Measurements from ENCODE around the gene JAKMIP1. TPM values are rescaled to one million over a fixed set of nuclear protein-coding genes. Genes with fewer than 3 reads are reported as not detected.
A peak's percentile ranks its signal among the peaks of the same experiment; 100 is the strongest.
"Not testable (repeated sequence)": the region's sequence is repeated elsewhere in the genome, so short reads cannot be mapped to it uniquely, and the experiment has no call there.

Gene JAKMIP1
- total RNA-seq, 4 donors from 2014 or later = not detected

DNA sequence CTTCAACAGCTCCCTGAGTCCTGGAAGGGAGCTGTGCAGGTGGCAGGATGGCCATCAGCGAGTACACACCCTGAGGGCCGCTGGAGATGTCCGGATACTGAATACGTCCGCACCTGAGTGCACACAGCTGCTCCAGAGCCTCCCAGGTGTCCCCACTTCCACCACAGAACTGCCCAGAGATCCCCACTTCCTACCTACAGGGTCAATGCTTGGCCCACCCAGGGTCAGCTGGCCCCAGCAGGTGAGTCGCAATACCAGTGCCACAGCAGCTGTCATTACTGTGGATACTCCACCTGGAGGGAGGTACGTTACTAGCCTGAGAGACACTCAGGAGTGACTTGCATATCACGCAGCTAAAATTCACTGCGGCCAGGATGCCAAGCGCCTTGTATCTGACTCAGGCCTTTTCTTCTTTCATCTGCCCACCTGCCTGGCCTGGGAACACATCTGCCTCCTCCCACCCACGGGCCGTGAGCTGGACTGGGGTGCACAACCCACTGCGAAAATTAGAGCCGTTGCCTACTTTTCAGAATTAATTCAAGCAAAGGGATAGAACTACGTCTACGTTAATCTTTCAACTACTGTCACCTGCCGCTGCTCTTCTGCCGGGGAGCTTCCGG lies 191.5 kb downstream of the JAKMIP1 start:
- WGBS, 2 donors = 72 to 74% methylated on average over 19 of the region's 19 CpGs
- H3K4me3 ChIP-seq (ENCODE audit: low read depth, poor library complexity, severe bottlenecking) = no peak overlapping the region
- TF ChIP-seq POLR2A (IDR thresholded peaks at IDR 0.05) = no peak
- TF ChIP-seq, protein P1, sequence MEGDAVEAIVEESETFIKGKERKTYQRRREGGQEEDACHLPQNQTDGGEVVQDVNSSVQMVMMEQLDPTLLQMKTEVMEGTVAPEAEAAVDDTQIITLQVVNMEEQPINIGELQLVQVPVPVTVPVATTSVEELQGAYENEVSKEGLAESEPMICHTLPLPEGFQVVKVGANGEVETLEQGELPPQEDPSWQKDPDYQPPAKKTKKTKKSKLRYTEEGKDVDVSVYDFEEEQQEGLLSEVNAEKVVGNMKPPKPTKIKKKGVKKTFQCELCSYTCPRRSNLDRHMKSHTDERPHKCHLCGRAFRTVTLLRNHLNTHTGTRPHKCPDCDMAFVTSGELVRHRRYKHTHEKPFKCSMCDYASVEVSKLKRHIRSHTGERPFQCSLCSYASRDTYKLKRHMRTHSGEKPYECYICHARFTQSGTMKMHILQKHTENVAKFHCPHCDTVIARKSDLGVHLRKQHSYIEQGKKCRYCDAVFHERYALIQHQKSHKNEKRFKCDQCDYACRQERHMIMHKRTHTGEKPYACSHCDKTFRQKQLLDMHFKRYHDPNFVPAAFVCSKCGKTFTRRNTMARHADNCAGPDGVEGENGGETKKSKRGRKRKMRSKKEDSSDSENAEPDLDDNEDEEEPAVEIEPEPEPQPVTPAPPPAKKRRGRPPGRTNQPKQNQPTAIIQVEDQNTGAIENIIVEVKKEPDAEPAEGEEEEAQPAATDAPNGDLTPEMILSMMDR (IDR thresholded peaks at IDR 0.05) = no peak
- no peak for DNase-seq (ENCODE audit: low spot score in 2 of 2)
- intact Hi-C loops (cut with DNase I; ENCODE audit: low total_unique reads) = no loop called here

DNA sequence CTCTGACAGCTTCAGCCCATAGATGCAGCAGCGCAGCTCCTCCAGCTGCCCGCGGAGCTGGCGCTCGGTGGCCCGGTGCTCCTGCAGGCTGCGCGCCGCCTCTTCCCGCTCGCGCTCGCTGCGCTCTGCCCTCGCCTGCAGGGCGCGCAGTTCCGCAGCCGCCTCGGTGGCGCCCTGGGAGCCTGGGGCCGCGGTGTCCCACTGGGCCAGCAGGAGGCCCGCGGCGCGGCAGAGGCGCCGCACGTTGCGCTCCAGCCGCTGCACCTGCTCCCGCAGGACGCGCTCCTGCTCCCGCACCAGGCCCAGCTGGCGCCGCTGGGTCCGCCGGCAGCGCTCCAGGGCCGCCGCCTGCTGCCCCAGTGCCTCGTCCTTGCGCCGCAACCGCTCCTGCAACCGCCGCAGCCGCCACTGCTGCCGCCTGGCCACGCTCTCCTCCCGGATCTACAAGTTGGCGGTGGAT lies 192.2 kb downstream of the JAKMIP1 start:
- H3K4me3 ChIP-seq (ENCODE audit: low read depth, poor library complexity, severe bottlenecking) = no peak overlapping the region
- 10 to 43% methylated on average over 25 to 34 of the region's 54 CpGs for WGBS, 2 donors
- TF ChIP-seq, protein P1 (IDR thresholded peaks at IDR 0.05) = no peak
- TF ChIP-seq POLR2A (IDR thresholded peaks at IDR 0.05) = no peak
- intact Hi-C loops (cut with DNase I; ENCODE audit: low total_unique reads) = no loop called here
- no peak for DNase-seq (ENCODE audit: low spot score in 2 of 2)

DNA sequence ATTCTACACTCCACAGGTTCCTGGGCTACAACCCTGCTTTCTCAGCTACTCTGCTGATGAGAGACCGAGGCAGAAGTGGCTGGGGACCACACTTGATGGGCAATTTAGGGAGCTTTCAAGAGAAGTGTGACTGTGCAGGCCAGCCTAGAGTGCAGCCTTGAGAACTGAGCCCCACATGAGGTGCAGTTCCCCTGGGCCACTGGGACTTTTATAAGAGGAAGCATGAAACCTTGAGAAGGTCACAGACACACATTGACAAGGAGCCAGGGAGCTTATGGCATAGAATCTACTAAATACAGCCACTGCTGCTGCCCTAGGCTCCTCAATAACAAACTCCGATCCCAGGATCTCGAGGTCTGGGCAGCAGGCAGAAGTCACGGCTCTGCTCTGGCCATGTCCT lies 195.2 kb downstream of the JAKMIP1 start:
- TF ChIP-seq, protein P1 (IDR thresholded peaks at IDR 0.05) = no peak
- no peak for TF ChIP-seq POLR2A (IDR thresholded peaks at IDR 0.05)
- WGBS, 2 donors = 75 to 92% methylated on average over 4 of the region's 4 CpGs
- intact Hi-C loops (cut with DNase I; ENCODE audit: low total_unique reads) = no loop called here
- H3K4me3 ChIP-seq (ENCODE audit: low read depth, poor library complexity, severe bottlenecking) = no peak overlapping the region
- no peak for DNase-seq (ENCODE audit: low spot score in 2 of 2)

DNA sequence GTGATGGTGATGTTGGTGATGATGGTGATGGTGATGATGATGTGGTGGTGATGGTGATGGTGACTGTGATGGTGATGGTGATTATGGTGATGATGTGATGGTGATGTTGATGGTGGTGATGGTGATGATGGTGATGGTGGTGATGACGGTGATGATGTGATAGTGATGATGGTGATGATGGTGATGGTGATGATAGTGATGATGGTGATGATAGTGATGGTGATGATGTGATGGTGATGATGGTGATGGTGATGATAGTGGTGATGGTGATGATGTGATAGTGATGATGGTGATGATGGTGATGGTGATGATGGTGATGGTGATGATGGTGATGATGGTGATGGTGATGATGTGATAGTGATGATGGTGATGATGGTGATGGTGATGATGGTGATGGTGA lies 196.9 kb downstream of the JAKMIP1 start:
- peak in 1 of 2 donors; percentile 14 for DNase-seq (ENCODE audit: low spot score in 2 of 2)
- intact Hi-C loops (cut with DNase I; ENCODE audit: low total_unique reads); H3K4me3 ChIP-seq (ENCODE audit: low read depth, poor library complexity, severe bottlenecking): not testable (repeated sequence)
- 68 to 91% methylated on average over 1 of the region's 1 CpG for WGBS, 2 donors

DNA sequence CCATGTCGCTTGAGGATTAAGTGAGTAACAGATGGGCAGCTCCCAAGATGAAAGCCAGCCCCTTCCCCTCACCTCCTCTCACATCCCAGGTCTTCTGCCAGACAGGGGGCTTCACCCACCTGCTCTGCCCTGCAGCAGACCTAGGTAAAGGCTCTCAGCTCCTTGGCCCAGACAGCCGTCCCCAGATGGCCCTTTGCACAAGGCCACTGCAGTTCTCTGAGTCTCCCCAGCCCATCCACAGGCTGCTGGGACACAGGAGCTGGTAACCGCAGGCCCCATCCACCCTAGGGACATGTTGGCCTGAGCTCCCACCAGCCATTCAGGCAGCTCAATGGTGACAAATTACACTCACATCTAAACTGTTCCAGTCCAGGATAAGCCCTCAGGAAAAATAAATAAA lies 197.4 kb downstream of the JAKMIP1 start:
- intact Hi-C loops (cut with DNase I; ENCODE audit: low total_unique reads) = no loop called here
- DNase-seq (ENCODE audit: low spot score in 2 of 2) = peak in 1 of 2 donors; percentile 63
- H3K4me3 ChIP-seq (ENCODE audit: low read depth, poor library complexity, severe bottlenecking) = no peak overlapping the region
- TF ChIP-seq, protein P1 (IDR thresholded peaks at IDR 0.05) = no peak
- TF ChIP-seq POLR2A (IDR thresholded peaks at IDR 0.05) = no peak
- 86 to 100% methylated on average over 3 of the region's 3 CpGs for WGBS, 2 donors

DNA sequence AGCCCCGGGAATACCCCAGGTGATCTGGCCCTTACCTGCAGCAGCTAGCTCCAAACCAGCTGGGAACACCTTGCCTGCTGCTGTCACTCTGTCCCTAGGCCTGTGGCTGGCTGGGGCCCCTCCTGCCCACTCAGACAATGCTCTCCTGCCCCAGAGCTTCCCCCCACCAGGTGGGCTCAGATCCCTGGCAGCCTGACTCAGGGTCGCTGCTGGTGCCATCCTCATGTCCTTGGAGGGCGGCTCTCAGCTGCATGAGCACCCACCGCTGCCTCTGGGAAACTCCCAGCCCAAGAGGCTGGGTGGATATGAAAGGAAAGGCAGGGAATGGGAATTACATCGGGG lies 197.9 kb downstream of the JAKMIP1 start:
- WGBS, 2 donors = 69 to 72% methylated on average over 5 of the region's 5 CpGs
- no peak overlapping the region for H3K4me3 ChIP-seq (ENCODE audit: low read depth, poor library complexity, severe bottlenecking)
- intact Hi-C loops (cut with DNase I; ENCODE audit: low total_unique reads) = no loop called here
- no peak for TF ChIP-seq POLR2A (IDR thresholded peaks at IDR 0.05)
- TF ChIP-seq, protein P1 (IDR thresholded peaks at IDR 0.05) = no peak
- DNase-seq (ENCODE audit: low spot score in 2 of 2) = peak in 1 of 2 donors; percentile 45

Measured in lower leg skin (tissue), 4 donors.